HUES48 (cell line): Measurements from ENCODE around the gene AFAP1L2.

ENCODE experiments used
- H3K27ac ChIP-seq: one replicate; pipeline ENCODE4 v1.7.0; 2013; ENCODE audit warnings: low read depth, low read length, inconsistent platforms
- H3K27me3 ChIP-seq: 2 replicates; pipeline ENCODE4 v1.6.1; 2013; ENCODE audit warnings: mild to moderate bottlenecking, low read length; ENCODE audit not compliant: control insufficient read depth, insufficient read depth
- H3K36me3 ChIP-seq: 2 replicates; pipeline ENCODE4 v1.6.1; 2013; ENCODE audit warnings: low read length; ENCODE audit not compliant: control insufficient read depth, insufficient read depth
- H3K4me1 ChIP-seq: 2 replicates; pipeline ENCODE4 v1.6.1; 2013; ENCODE audit warnings: mild to moderate bottlenecking, low read length; ENCODE audit not compliant: control insufficient read depth, insufficient read depth
- H3K4me3 ChIP-seq: 2 replicates; pipeline ENCODE4 v1.5.1; 2013; ENCODE audit warnings: mild to moderate bottlenecking, low read depth, low read length
- H3K9ac ChIP-seq: 2 replicates; pipeline ENCODE4 v1.6.1; 2013; ENCODE audit warnings: mild to moderate bottlenecking, low read depth, low read length, moderate library complexity
- H3K9me3 ChIP-seq: 2 replicates; pipeline ENCODE4 v1.6.1; 2013; ENCODE audit warnings: low read length; ENCODE audit not compliant: control insufficient read depth, insufficient read depth

AFAP1L2 gene

DNA sequence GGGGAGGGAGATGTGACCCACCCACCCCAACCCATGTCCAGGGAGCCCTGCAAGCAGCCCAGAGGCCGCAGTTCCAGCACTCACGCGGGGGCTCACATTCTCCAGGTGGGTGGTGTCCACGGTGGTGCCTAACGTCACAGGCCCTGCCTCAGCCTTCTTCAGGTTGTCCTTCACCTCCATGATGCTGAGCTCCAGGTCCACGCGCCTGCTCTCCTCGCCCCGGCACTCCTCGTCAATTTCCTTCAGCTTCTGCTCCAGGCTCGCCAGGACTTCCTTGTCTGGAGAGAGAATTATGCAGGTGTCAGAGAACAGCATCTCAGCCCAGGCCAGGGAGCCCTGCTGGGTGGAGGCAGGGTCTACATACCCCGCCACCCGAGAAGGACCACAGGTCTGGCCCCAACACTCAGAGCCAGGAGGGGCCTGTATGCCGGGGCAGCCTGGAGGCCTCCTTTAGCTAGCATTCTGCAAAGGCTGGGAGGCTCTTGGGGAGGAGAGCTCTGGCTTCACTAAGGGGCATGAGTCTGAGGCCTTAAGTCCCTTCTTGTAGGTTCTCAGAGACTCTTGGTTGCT is 107.1 kb downstream of the AFAP1L2 start:
- H3K4me1 ChIP-seq: no peaks in the 10 kb centered on the region
- no peak overlapping the region for H3K27ac ChIP-seq
- peaks cover 4% of the 10 kb centered on the region; the same call in 1 of the 2 replicates for H3K36me3 ChIP-seq
- H3K27me3 ChIP-seq: no peaks in the 10 kb centered on the region
- no peak overlapping the region for H3K4me3 ChIP-seq
- peaks cover 5% of the 10 kb centered on the region; the same call in 1 of the 2 replicates for H3K9me3 ChIP-seq
- no peak overlapping the region for H3K9ac ChIP-seq

DNA sequence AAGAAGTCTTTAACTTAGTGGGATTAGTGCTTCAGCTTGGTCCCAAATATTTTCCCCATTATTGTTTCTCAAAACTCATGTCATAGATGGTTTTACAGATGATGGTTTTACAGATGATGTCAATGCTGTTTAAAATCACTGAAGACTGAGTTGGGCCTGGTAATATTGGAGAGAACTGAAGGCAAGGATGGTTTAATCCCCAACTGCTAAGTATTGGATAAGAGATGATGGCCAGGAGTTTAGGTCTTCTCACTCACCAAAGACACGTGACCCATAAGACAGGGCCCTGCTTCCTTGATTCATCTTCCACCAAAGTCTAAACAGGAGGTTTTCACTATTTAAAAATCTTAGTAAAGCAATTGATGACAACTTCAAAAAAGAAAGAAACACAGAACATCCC is 108.9 kb downstream of the AFAP1L2 start:
- Histone ChIP-seq H3K9me3 (peaks cover 5% of the 10 kb centered on the region; the same call in 1 of the 2 replicates), H3K27me3 (no peaks in the 10 kb centered on the region), H3K9ac (no peak overlapping the region), H3K27ac (no peak overlapping the region), H3K36me3 (peaks cover 4% of the 10 kb centered on the region; the same call in 1 of the 2 replicates), H3K4me3 (no peak overlapping the region), H3K4me1 (no peaks in the 10 kb centered on the region)

DNA sequence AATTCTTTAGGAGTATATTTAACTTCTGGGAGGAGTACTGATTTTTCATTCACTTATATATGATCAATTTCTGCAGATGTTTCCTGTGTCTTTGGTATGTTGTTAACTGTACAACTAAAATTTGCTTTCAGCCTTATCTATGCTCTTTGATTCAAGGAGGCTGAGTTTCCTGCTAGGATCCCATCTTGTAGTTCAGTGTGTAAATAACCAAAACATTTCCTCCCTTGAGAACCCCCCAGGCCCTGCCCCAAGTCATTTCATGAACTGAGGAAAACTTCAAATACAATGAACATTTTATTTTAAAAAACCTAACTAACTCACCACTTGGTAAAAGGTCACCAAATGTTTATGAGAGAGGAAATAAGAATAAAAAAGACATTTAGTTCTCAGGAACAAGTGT is 109.8 kb downstream of the AFAP1L2 start:
- Histone ChIP-seq H3K36me3 (peaks cover 4% of the 10 kb centered on the region; the same call in 1 of the 2 replicates), H3K4me3 (no peak overlapping the region), H3K27ac (no peak overlapping the region), H3K27me3 (no peaks in the 10 kb centered on the region), H3K9ac (no peak overlapping the region), H3K4me1 (no peaks in the 10 kb centered on the region), H3K9me3 (peaks cover 5% of the 10 kb centered on the region; the same call in 1 of the 2 replicates)

DNA sequence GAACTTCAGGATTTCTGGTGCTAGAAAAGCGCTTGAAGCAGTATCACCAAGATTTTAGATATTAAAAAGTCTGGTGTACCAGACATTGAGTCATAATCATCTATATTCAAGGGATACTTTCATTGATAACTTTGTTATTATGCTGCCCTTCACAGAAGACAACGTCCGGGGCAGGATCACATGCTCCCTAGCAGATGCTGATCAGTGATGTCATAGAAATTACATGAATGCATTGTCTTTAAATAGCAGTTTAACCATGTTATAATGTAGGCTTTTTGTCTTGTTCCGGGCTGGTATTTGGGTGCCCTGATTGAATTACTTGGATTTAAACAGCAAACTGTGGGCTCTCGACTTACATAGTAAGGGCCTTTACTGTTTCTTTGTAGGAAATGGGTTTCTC is 111.2 kb downstream of the AFAP1L2 start:
- no peak overlapping the region for H3K9ac ChIP-seq
- no peak overlapping the region for H3K4me3 ChIP-seq
- peaks cover 5% of the 10 kb centered on the region; the same call in 1 of the 2 replicates for H3K9me3 ChIP-seq
- H3K36me3 ChIP-seq: peaks cover 4% of the 10 kb centered on the region; the same call in 1 of the 2 replicates
- H3K27ac ChIP-seq: no peak overlapping the region
- H3K4me1 ChIP-seq: no peaks in the 10 kb centered on the region
- no peaks in the 10 kb centered on the region for H3K27me3 ChIP-seq

DNA sequence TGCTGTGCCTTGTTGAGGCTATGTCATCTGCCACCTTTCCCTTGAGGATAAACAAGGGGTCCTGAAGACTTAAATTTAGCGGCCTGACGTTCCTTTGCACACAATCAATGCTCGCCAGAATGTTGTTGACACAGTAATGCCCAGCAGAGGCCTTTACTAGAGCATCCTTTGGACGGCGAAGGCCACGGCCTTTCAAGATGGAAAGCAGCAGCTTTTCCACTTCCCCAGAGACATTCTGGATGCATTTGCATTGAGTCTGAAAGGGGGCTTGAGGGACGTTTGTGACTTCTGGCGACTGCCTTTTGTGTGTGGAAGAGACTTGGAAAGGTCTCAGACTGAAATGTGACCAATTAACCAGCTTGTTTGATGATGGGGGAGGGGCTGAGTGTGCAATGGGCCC is 112.8 kb downstream of the AFAP1L2 start:
- peaks cover 5% of the 10 kb centered on the region; the same call in 1 of the 2 replicates for H3K9me3 ChIP-seq

DNA sequence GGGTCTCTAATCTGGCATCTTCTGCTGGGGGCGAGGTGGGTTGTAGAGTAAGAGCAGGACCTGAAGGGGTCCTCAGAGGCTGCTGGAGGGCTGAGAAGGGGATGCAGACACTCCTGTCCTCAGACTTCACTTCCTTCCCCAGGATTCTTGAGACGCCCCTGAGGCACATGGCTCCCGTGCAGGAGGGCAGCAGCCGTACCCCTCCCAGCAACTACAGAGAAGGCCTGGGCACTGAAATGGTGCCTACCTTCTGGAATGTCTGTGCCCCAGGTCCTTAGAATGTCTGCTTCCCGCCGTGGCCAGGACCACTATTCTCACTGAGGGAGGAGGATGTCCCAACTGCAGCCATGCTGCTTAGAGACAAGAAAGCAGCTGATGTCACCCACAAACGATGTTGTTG is 113.2 kb downstream of the AFAP1L2 start:
- H3K4me1 ChIP-seq: no peaks in the 10 kb centered on the region
- H3K9me3 ChIP-seq: peaks cover 5% of the 10 kb centered on the region; the same call in 1 of the 2 replicates
- H3K27ac ChIP-seq: no peak overlapping the region
- no peaks in the 10 kb centered on the region for H3K36me3 ChIP-seq
- no peaks in the 10 kb centered on the region for H3K27me3 ChIP-seq
- H3K4me3 ChIP-seq: no peak overlapping the region
- no peak overlapping the region for H3K9ac ChIP-seq

More for the DNA sequence above, 112.8 kb downstream of the AFAP1L2 start:
- Histone ChIP-seq H3K4me3 (no peak overlapping the region), H3K27ac (no peak overlapping the region), H3K9ac (no peak overlapping the region), H3K27me3 (no peaks in the 10 kb centered on the region), H3K36me3 (peaks cover 3% of the 10 kb centered on the region; the same call in 1 of the 2 replicates), H3K4me1 (no peaks in the 10 kb centered on the region)

DNA sequence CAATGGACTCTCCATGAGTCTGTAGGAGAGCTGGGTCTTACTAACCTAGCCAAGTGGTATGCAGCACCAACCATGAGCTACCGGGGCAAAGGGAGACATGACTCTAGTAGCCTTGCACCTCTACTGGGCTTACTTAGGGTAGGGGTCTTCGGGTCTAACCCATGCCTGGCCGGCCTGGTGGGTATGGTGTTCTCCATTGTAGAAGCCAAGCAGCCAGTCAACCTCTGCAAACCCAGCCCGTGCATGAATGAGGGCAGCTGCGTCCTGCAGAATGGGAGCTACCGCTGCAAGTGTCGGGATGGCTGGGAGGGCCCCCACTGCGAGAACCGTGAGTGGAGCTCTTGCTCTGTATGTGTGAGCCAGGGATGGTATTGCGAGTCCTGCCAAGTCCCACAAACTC is 114.3 kb downstream of the AFAP1L2 start:
- Histone ChIP-seq H3K27ac (no peak overlapping the region), H3K9me3 (no peaks in the 10 kb centered on the region), H3K4me1 (no peaks in the 10 kb centered on the region), H3K36me3 (no peaks in the 10 kb centered on the region), H3K4me3 (no peak overlapping the region), H3K27me3 (no peaks in the 10 kb centered on the region), H3K9ac (no peak overlapping the region)

DNA sequence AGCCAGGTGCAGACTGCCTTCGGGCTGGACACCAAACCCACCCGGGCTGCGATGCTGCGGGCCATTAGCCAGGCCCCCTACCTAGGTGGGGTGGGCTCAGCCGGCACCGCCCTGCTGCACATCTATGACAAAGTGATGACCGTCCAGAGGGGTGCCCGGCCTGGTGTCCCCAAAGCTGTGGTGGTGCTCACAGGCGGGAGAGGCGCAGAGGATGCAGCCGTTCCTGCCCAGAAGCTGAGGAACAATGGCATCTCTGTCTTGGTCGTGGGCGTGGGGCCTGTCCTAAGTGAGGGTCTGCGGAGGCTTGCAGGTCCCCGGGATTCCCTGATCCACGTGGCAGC is 115.2 kb downstream of the AFAP1L2 start:
- Histone ChIP-seq H3K9me3 (no peaks in the 10 kb centered on the region), H3K9ac (no peak overlapping the region), H3K27me3 (no peaks in the 10 kb centered on the region), H3K4me3 (no peak overlapping the region), H3K4me1 (no peaks in the 10 kb centered on the region), H3K27ac (no peak overlapping the region), H3K36me3 (no peaks in the 10 kb centered on the region)

DNA sequence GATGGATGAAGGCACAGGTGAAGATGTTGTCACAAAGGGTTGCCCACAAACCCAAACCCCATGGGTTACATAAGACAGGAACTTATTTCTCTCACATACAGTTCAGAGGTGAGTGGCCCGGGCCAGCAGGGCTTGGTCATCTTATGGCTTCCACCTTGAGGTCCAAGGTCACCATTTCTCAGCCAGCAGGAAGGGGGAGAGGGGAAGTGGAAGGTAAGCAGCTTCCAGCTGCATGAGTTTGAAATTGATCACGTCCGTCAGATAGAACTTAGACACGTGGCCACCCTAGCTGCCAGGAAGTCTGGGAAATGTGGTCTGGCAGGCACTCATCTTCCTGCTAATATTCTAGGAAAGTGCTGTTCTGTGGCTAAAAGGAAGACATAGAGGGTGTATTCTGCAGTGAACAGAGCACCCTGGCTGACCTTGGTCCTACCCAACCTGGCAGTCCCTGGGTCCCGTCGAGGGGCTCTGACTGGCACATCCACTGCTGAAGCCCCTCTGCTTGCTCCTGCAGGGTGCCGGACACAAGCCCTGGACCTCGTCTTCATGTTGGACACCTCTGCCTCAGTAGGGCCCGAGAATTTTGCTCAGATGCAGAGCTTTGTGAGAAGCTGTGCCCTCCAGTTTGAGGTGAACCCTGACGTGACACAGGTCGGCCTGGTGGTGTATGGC is 115.7 kb downstream of the AFAP1L2 start:
- H3K9ac ChIP-seq: no peak overlapping the region
- no peak overlapping the region for H3K4me3 ChIP-seq
- H3K4me1 ChIP-seq: no peaks in the 10 kb centered on the region
- H3K27me3 ChIP-seq: no peaks in the 10 kb centered on the region
- H3K27ac ChIP-seq: no peak overlapping the region
- H3K36me3 ChIP-seq: no peaks in the 10 kb centered on the region
- no peaks in the 10 kb centered on the region for H3K9me3 ChIP-seq

DNA sequence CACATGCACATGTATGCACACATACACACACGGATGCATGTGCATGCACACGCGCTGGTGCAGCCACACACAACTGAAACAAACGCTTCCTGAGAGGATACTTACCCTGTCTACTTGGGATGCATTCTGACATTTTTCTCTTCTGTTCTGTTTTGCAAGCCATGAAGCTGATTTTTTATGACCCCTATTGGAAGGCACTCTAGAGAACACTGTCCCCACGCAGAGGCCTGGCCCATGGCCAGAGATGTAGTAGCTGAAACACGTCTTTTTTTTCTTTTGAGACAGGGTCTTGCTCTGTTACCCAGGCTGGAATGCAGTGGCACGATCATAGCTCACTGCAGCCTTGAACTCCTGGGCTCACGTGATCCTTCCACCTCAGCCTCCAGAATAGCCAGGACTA is 117.4 kb downstream of the AFAP1L2 start:
- no peaks in the 10 kb centered on the region for H3K9me3 ChIP-seq
- H3K27me3 ChIP-seq: no peaks in the 10 kb centered on the region
- no peak overlapping the region for H3K27ac ChIP-seq
- no peaks in the 10 kb centered on the region for H3K4me1 ChIP-seq
- H3K4me3 ChIP-seq: no peak overlapping the region
- H3K9ac ChIP-seq: no peak overlapping the region
- no peaks in the 10 kb centered on the region for H3K36me3 ChIP-seq

DNA sequence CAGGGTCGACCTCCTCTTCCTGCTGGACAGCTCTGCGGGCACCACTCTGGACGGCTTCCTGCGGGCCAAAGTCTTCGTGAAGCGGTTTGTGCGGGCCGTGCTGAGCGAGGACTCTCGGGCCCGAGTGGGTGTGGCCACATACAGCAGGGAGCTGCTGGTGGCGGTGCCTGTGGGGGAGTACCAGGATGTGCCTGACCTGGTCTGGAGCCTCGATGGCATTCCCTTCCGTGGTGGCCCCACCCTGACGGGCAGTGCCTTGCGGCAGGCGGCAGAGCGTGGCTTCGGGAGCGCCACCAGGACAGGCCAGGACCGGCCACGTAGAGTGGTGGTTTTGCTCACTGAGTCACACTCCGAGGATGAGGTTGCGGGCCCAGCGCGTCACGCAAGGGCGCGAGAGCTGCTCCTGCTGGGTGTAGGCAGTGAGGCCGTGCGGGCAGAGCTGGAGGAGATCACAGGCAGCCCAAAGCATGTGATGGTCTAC is 118.3 kb downstream of the AFAP1L2 start:
- no peaks in the 10 kb centered on the region for H3K27me3 ChIP-seq
- H3K27ac ChIP-seq: no peak overlapping the region
- no peaks in the 10 kb centered on the region for H3K36me3 ChIP-seq
- no peaks in the 10 kb centered on the region for H3K9me3 ChIP-seq
- H3K4me1 ChIP-seq: no peaks in the 10 kb centered on the region
- no peak overlapping the region for H3K4me3 ChIP-seq
- no peak overlapping the region for H3K9ac ChIP-seq
